AG10803 (cell line): ENCODE results near the gene KCTD13.

Experiments used
- DNase-seq: peaks from one replicate; pipeline ENCODE4 v3.0.0; 2010; ENCODE audit warnings: low read depth
- H3K4me3 ChIP-seq: 2 replicates; pipeline ENCODE4 v1.5.1; 2011; ENCODE audit warnings: mild to moderate bottlenecking, low read length, control low read depth
- CTCF ChIP-seq: conservative IDR thresholded peaks from 2 replicates; pipeline ENCODE4 v1.5.1; 2011; ENCODE audit warnings: mild to moderate bottlenecking, low read length, control low read depth, inconsistent platforms

Gene KCTD13

GRCh38 chr16:29921034-29921385 lies 5.0 kb downstream of the KCTD13 start:
- no peak overlapping the region for H3K4me3 ChIP-seq
- no peak for DNase-seq
- TF ChIP-seq CTCF: no peak

DNA sequence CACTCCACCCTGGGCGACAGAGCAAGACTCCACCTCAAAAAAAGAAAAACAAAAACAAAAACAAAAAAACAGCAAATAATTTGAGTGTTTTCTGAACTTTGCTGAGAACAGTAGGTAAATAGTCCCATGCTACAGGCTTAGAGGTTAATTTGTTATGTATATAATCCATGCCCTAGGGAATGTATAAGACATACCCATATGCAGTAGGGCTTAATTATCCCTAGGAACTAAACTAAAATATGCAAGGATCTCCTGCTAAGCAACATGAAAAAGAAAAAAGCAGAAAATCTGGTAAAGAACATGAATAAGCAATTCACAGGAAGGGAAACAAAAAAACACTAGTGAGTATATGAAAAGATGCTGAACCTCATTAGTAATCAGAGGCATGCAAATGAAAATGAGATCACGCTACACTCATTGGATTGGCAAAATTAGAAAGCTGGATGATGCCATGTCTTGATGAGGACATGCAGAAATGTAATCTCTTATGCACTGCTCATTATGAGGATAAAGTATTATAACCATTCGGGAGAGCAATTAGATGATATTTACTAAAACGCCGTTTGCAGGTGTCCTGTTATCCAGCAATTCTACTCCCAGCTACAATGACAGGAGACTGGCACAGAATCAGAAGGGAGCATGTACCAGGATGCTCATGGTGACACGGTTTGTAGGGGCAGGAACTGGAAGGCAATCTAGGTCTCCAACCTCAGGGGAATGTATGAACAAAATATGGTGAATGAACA lies 5.6 kb downstream of the KCTD13 start:
- DNase-seq: no peak
- no peak overlapping the region for H3K4me3 ChIP-seq
- TF ChIP-seq CTCF: no peak

DNA sequence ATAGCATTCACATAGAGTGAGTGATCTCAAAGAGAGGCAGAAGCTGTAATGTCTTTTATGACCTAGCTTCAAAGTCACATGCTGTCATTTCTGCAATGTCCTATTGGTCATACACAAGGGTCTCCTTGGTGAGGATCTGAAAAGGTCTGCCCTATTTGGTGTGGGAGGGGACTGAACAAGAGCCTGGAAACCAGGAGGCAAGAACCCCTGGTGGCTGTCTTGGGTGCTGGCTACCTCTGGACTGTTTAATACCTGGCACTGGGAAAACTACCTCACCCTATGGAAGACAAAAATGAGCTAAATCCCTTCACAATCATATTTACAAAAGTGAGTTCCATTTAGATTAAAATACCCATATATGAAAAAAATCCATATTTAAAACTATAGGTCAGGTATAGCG lies 9.0 kb downstream of the KCTD13 start:
- no peak for DNase-seq
- H3K4me3 ChIP-seq: no peak overlapping the region
- TF ChIP-seq CTCF: no peak

GRCh38 chr16:29915590-29916247 lies 10.3 kb downstream of the KCTD13 start:
- no peak for TF ChIP-seq CTCF
- no peak for DNase-seq

DNA sequence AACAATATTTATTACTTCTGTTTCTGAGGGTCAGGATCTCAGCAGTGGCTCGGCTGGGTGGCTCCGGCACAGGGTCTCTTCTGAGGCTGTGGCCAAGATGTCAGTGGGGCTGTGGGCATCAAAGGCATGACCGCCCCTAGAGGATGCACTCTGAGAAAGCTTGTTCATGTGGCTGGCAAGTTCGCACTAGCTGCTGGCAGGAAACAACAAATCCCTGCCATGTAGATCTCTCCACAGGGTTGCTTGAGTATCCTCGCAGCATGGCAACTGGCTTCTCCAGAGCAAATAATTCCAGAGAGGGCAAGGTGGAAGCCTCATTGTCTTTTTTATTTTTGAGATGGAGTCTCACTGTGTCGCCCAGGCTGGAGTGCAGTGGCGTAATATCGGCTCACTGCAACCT lies 12.5 kb downstream of the KCTD13 start:
- TF ChIP-seq CTCF: no peak
- DNase-seq: no peak
- no peak overlapping the region for H3K4me3 ChIP-seq

More at GRCh38 chr16:29915590-29916247, 10.3 kb downstream of the KCTD13 start:
- no peak overlapping the region for H3K4me3 ChIP-seq

GRCh38 chr16:29912087-29912486 lies 13.9 kb downstream of the KCTD13 start:
- no peak for DNase-seq
- no peak overlapping the region for H3K4me3 ChIP-seq
- no peak for TF ChIP-seq CTCF

- no peak for DNase-seq
- H3K4me3 ChIP-seq: no peak overlapping the region
- no peak for TF ChIP-seq CTCF
Measured at GRCh38 chr16:29911676-29912010, 14.4 kb downstream of the KCTD13 start.
